Osteocyte (in vitro differentiated cells): ENCODE results near the gene FOXD4. TPM values are rescaled to one million over a fixed set of nuclear protein-coding genes. Genes with fewer than 3 reads are reported as not detected.
"Not testable (repeated sequence)": the region's sequence is repeated elsewhere in the genome, so short reads cannot be mapped to it uniquely, and the experiment has no call there.

Source experiments
- DNase-seq: peaks from one replicate; pipeline ENCODE4 v3.0.0; 2021; ENCODE audit warnings: mixed read lengths; ENCODE audit not compliant: unreplicated experiment; ENCODE audit errors: extremely low spot score
- H3K27ac Mint-ChIP-seq: one replicate; pipeline ENCODE4 v1.8.0; 2021; ENCODE audit warnings: mild to moderate bottlenecking, mixed read lengths; ENCODE audit not compliant: unreplicated experiment
- H3K27me3 Mint-ChIP-seq: one replicate; pipeline ENCODE4 v1.8.0; 2021; ENCODE audit warnings: mixed read lengths; ENCODE audit not compliant: unreplicated experiment
- H3K36me3 Mint-ChIP-seq: one replicate; pipeline ENCODE4 v1.8.0; 2021; ENCODE audit warnings: mixed read lengths; ENCODE audit not compliant: unreplicated experiment
- H3K4me1 Mint-ChIP-seq: one replicate; pipeline ENCODE4 v1.8.0; 2021; ENCODE audit warnings: mixed read lengths; ENCODE audit not compliant: unreplicated experiment
- H3K4me3 Mint-ChIP-seq: one replicate; pipeline ENCODE4 v1.8.0; 2021; ENCODE audit warnings: mild to moderate bottlenecking, moderate library complexity, mixed read lengths; ENCODE audit not compliant: unreplicated experiment
- H3K9me3 Mint-ChIP-seq: one replicate; pipeline ENCODE4 v1.8.0; 2021; ENCODE audit warnings: mixed read lengths; ENCODE audit not compliant: unreplicated experiment
- total RNA-seq: library from RNA; stranded (reverse); gene quantifications from 2 replicates; pipeline ENCODE4 v1.2.1, GENCODE V29; 2021

FOXD4 gene
- total RNA-seq, 1 donor from 2014 or later, result 0.43 TPM

- H3K27me3 Mint-ChIP-seq, result peaks cover 54% of the 10 kb centered on the region
- DNase-seq, H3K4me1 Mint-ChIP-seq, H3K4me3 Mint-ChIP-seq, H3K9me3 Mint-ChIP-seq, H3K27ac Mint-ChIP-seq, H3K36me3 Mint-ChIP-seq: not testable (repeated sequence)
Observed at GRCh38 chr9:110672-111071, 7.5 kb downstream of the FOXD4 start.

DNA sequence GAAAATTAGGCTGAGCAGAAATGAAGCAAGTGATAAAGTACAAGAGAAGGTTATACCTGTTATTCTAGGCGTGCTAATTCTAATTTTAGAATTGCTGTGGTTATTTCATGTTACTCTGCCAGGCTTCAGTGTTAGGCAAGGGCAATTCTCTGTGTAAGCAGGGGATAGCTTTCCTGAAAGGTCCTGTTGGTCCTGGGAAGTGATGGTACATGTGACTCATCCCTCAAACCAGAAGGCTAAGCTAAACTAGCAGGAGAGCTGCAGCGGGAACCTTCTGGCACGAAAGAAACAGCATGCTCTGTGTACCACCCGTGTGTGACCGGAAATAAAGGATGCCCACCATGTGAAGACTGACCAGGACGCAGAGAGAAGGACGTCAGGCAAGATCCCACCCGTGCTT lies 8.7 kb downstream of the FOXD4 start:
- not testable (repeated sequence) for H3K27ac Mint-ChIP-seq, H3K4me1 Mint-ChIP-seq, H3K4me3 Mint-ChIP-seq, DNase-seq, H3K36me3 Mint-ChIP-seq, H3K9me3 Mint-ChIP-seq
- H3K27me3 Mint-ChIP-seq, result peaks cover 49% of the 10 kb centered on the region

DNA sequence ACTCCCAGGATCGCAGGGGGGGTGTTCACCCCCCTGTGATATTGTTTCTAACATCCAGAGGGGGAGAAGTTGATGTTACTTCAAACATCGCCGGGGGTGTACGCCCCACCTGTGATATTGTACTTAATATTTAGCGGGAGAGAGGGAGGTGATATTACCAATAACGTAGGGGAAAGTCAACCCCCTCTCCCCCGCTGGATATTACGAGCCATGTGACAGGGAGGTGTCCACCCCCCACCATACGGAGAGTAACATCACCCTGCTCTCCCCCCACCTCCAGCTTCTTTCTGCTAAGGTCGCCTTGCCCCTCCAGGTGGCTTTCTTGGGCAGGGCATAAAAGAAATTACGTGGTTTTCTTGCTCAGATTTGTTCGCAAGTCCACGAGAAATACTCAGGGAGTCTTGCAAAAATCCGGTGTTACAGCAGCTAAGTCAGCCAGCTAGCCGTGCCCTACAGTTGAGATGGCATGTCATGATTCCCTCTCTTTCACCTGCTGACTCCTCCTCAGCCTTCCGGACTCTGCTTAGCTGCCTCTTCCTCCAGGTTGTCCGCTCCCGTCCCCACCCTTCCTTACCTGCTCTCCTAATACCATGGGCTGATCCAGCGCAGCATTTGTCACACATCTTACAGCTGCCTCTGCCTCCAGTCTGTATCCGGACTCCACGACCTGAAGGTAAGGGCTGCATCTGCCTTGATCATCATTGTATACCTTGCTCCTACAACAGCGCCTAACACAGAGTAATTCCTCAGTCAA lies 9.3 kb downstream of the FOXD4 start:
- not testable (repeated sequence) for H3K4me1 Mint-ChIP-seq, H3K36me3 Mint-ChIP-seq, DNase-seq, H3K9me3 Mint-ChIP-seq, H3K27ac Mint-ChIP-seq, H3K4me3 Mint-ChIP-seq
- H3K27me3 Mint-ChIP-seq, result peaks cover 49% of the 10 kb centered on the region

- H3K27me3 Mint-ChIP-seq, result peaks cover 51% of the 10 kb centered on the region
- not testable (repeated sequence) for H3K36me3 Mint-ChIP-seq, H3K27ac Mint-ChIP-seq, H3K4me1 Mint-ChIP-seq, H3K4me3 Mint-ChIP-seq, H3K9me3 Mint-ChIP-seq, DNase-seq
Observed at GRCh38 chr9:105991-106390, 12.2 kb downstream of the FOXD4 start.

DNA sequence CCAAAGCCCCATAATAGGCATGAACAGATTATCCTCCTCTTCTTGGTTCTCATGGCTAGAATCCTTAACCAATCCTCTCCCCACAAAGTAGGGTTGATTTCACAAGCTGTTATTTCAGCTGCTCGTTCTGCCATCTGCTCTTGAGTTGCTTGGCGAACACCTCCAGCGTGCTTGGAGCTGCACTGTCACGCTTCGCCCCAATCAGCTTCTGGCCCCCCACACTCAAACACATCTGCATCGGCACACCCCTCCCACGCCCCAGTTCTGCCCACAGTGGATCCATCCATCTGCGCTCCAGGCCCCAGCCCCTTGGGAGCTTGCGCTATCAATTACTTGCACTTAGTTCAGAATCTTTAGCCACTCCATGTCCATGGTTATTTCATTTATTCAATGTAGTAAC lies 17.8 kb downstream of the FOXD4 start:
- not testable (repeated sequence) for H3K9me3 Mint-ChIP-seq, H3K4me1 Mint-ChIP-seq

GRCh38 chr9:99867-100266 lies 18.4 kb downstream of the FOXD4 start:
- H3K27me3 Mint-ChIP-seq, result peaks cover 19% of the 10 kb centered on the region
- H3K36me3 Mint-ChIP-seq, H3K4me1 Mint-ChIP-seq, H3K27ac Mint-ChIP-seq, DNase-seq, H3K4me3 Mint-ChIP-seq, H3K9me3 Mint-ChIP-seq: not testable (repeated sequence)

More for the DNA sequence above, 17.8 kb downstream of the FOXD4 start:
- H3K27ac Mint-ChIP-seq, H3K36me3 Mint-ChIP-seq, H3K4me3 Mint-ChIP-seq, DNase-seq: not testable (repeated sequence)
- H3K27me3 Mint-ChIP-seq, result peaks cover 19% of the 10 kb centered on the region

GRCh38 chr9:98775-99174 lies 19.4 kb downstream of the FOXD4 start:
- not testable (repeated sequence) for H3K4me3 Mint-ChIP-seq, H3K9me3 Mint-ChIP-seq, H3K36me3 Mint-ChIP-seq, H3K4me1 Mint-ChIP-seq, DNase-seq, H3K27ac Mint-ChIP-seq
- H3K27me3 Mint-ChIP-seq, result peaks cover 12% of the 10 kb centered on the region

- not testable (repeated sequence) for H3K27me3 Mint-ChIP-seq, H3K27ac Mint-ChIP-seq, DNase-seq, H3K36me3 Mint-ChIP-seq, H3K9me3 Mint-ChIP-seq, H3K4me1 Mint-ChIP-seq, H3K4me3 Mint-ChIP-seq
Observed at GRCh38 chr9:94992-95391, 23.2 kb downstream of the FOXD4 start.

- H3K4me1 Mint-ChIP-seq, H3K36me3 Mint-ChIP-seq, H3K27me3 Mint-ChIP-seq, H3K9me3 Mint-ChIP-seq, H3K4me3 Mint-ChIP-seq, DNase-seq, H3K27ac Mint-ChIP-seq: not testable (repeated sequence)
Observed at GRCh38 chr9:94323-94722, 23.9 kb downstream of the FOXD4 start.

GRCh38 chr9:93909-94308 lies 24.3 kb downstream of the FOXD4 start:
- H3K27ac Mint-ChIP-seq, H3K4me1 Mint-ChIP-seq, H3K36me3 Mint-ChIP-seq, DNase-seq, H3K4me3 Mint-ChIP-seq, H3K9me3 Mint-ChIP-seq, H3K27me3 Mint-ChIP-seq: not testable (repeated sequence)

- H3K27ac Mint-ChIP-seq, H3K4me3 Mint-ChIP-seq, H3K9me3 Mint-ChIP-seq, DNase-seq, H3K4me1 Mint-ChIP-seq, H3K36me3 Mint-ChIP-seq: not testable (repeated sequence)
- peaks cover 18% of the 10 kb centered on the region for H3K27me3 Mint-ChIP-seq
Observed at GRCh38 chr9:90851-91250, 27.4 kb downstream of the FOXD4 start.

GRCh38 chr9:88396-89037 lies 29.7 kb downstream of the FOXD4 start:
- H3K4me1 Mint-ChIP-seq, DNase-seq, H3K4me3 Mint-ChIP-seq, H3K9me3 Mint-ChIP-seq, H3K27ac Mint-ChIP-seq, H3K36me3 Mint-ChIP-seq: not testable (repeated sequence)
- H3K27me3 Mint-ChIP-seq, result peaks cover 16% of the 10 kb centered on the region
